Measurements from ENCODE around the gene FGFRL1. TPM values are rescaled to one million over a fixed set of nuclear protein-coding genes. Genes with fewer than 3 reads are reported as not detected.

The FGFRL1 gene
- total RNA-seq, 2 donors from 2014 or later, result 61.1 to 84.0 TPM

- H3K9me3 ChIP-seq, result no peaks in the 10 kb centered on the region
- H3K36me3 ChIP-seq, result no peaks in the 10 kb centered on the region
- no peak for TF ChIP-seq CTCF (IDR thresholded peaks at IDR 0.05)
- H3K4me3 ChIP-seq, result no peak within 1 kb of the TSS
- peaks cover 5% of the 10 kb centered on the region for H3K27me3 ChIP-seq (replicated peaks; ENCODE audit: insufficient read depth)
- H3K4me1 ChIP-seq (ENCODE audit: control insufficient read depth in 1 of 2, low read depth in 2 of 2), result peaks cover 5 to 9% of the 10 kb centered on the region in 2 donors
- no peak within 1 kb of the TSS for H3K27ac ChIP-seq
- no peak for DNase-seq (ENCODE audit: low spot score)
- ATAC-seq (ENCODE audit: insufficient number of reproducible peaks, low FRiP score, low read depth), result no peak
These were observed 18.1 kb upstream of the FGFRL1 start, which contains the start of gene SLC26A1 for GRCh38 chr4:993111-994029. Gene SLC26A1, minus strand, starts transcription at chr4:993404. Its CDS starts 1,701 bp downstream, at chr4:991703.

GRCh38 chr4:995311-996026 is 16.0 kb upstream of the FGFRL1 start:
- Histone ChIP-seq H3K4me1 (ENCODE audit: control insufficient read depth in 1 of 2, low read depth in 2 of 2) (peaks cover 5 to 9% of the 10 kb centered on the region in 2 donors), H3K27ac (no peak overlapping the region), H3K36me3 (no peaks in the 10 kb centered on the region), H3K9me3 (no peaks in the 10 kb centered on the region), H3K27me3 (replicated peaks; ENCODE audit: insufficient read depth) (peaks cover 5% of the 10 kb centered on the region), H3K4me3 (no peak overlapping the region)
- ATAC-seq (ENCODE audit: insufficient number of reproducible peaks, low FRiP score, low read depth), result no peak
- TF ChIP-seq CTCF (IDR thresholded peaks at IDR 0.05), result no peak
- no peak for DNase-seq (ENCODE audit: low spot score)

GRCh38 chr4:996030-996996 is 15.1 kb upstream of the FGFRL1 start:
- no peak for TF ChIP-seq CTCF (IDR thresholded peaks at IDR 0.05)
- peaks cover 5 to 9% of the 10 kb centered on the region in 2 donors for H3K4me1 ChIP-seq (ENCODE audit: control insufficient read depth in 1 of 2, low read depth in 2 of 2)
- no peaks in the 10 kb centered on the region for H3K36me3 ChIP-seq
- H3K9me3 ChIP-seq, result no peaks in the 10 kb centered on the region
- ATAC-seq (ENCODE audit: insufficient number of reproducible peaks, low FRiP score, low read depth) (no peak), DNase-seq (ENCODE audit: low spot score) (no peak)
- H3K27me3 ChIP-seq (replicated peaks; ENCODE audit: insufficient read depth), result peaks cover 5% of the 10 kb centered on the region
- no peak overlapping the region for H3K27ac ChIP-seq
- no peak overlapping the region for H3K4me3 ChIP-seq

GRCh38 chr4:996997-997374 is 14.4 kb upstream of the FGFRL1 start:
- H3K9me3 ChIP-seq, result no peaks in the 10 kb centered on the region
- DNase-seq (ENCODE audit: low spot score), result no peak
- peaks cover 5 to 13% of the 10 kb centered on the region in 2 donors for H3K4me1 ChIP-seq (ENCODE audit: control insufficient read depth in 1 of 2, low read depth in 2 of 2)
- no peak overlapping the region for H3K27ac ChIP-seq
- H3K4me3 ChIP-seq, result peak overlapping the region; percentile 49
- no peak for ATAC-seq (ENCODE audit: insufficient number of reproducible peaks, low FRiP score, low read depth)
- no peaks in the 10 kb centered on the region for H3K36me3 ChIP-seq
- no peak for TF ChIP-seq CTCF (IDR thresholded peaks at IDR 0.05)
- peaks cover 5% of the 10 kb centered on the region for H3K27me3 ChIP-seq (replicated peaks; ENCODE audit: insufficient read depth)

Measured in thoracic aorta (tissue), 2 donors.